GM19324 (cell line): ENCODE results near the gene MAP2K3.
"Not testable (repeated sequence)": the region's sequence is repeated elsewhere in the genome, so short reads cannot be mapped to it uniquely, and the experiment has no call there.

ENCODE experiments used
- ATAC-seq: cut with Tn5 transposase; IDR thresholded peaks from one replicate; pipeline ENCODE4 v1.9.1; 2021; ENCODE audit warnings: mild to moderate bottlenecking, moderate library complexity; ENCODE audit not compliant: unreplicated experiment, low FRiP score

Gene MAP2K3

DNA sequence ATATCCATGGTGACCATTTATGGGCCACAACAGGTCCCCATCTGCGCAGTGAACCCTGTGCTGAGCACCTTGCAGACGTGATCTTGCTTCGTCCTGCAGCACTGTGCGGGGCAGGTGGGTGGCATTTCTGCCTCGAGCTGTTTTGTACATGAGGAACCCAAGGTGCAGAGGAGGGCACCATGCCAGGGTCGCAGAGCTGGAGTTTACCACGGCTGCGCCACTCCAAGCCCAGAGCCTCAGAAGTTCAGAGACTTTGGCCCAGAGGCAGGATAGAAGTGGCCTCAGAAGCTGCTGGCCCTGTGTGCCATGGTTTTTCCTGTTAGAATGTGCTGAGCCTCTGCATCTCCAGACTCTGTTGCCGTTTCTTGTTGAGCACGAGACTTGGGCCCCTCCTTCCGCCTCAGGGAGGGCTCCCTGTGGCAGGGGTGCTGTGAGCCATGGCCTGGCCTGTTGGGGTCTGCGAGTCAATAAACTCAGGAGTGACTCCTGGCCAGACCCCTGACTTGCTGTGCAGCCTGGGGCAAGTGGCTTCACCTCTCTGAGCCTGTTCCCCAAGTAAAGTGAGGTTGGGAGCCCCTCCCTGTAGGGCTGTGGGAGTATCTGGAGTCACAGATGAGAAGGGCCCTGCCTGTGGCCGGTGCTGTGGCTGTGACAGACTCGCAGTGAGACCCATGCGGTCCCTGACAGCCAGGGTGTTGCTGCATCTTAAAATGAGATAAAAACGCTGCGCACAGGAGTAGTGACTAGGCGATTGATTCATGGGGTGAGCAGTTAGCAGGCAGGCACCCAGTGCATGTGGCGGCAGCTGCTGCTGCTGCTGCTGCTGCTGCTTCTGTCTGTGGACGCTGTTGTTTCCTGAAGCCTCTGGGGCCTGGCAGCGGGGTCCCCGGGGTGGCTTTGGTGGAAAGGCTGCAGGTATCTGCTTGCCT is 11.8 kb downstream of the MAP2K3 start:
- no peak for ATAC-seq

DNA sequence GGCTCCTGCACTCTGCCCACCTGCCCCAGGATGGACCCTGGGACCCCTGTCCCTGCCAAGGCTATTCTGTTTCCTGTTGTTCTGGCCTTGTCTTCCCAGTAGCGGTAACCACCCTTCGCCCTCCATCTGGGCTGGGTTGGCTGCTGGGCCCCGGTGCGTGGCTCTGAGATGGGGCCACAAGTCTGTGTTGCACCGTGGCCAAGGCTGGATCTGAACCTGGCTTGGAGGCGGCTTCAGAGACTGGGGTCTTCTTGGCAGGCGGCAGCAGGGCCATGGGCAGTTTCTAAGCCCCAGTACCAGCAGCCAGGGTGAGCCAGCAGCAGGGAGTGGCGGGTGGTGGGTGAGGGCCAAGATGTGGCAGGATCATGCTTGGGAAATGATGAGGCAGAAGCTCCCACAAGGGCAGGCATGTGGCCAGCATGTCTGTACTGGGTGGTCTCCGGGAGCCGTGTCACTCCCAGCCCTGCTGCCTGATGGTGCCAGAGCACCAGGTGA is 12.6 kb downstream of the MAP2K3 start:
- no peak for ATAC-seq

DNA sequence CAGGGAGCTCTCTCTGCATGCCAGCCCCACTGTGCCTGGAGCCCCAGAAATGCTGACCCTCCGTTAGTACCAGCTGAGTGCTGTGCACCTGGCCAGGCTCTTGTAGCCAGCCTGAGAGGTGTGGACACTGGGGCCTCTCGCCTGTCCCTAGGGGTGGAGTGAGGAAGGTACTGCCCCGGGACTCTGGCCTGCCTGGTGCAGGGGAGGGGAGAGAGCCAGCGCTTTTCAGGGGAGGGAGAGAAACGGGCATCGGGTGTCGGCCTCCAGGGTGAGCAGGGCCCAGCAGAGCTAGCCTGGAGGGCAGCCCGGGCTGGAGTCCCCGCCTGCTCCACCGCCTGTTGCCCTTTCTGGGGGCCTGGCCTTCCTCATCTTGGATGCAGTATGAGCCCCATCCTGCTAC is 13.1 kb downstream of the MAP2K3 start:
- ATAC-seq: no peak

DNA sequence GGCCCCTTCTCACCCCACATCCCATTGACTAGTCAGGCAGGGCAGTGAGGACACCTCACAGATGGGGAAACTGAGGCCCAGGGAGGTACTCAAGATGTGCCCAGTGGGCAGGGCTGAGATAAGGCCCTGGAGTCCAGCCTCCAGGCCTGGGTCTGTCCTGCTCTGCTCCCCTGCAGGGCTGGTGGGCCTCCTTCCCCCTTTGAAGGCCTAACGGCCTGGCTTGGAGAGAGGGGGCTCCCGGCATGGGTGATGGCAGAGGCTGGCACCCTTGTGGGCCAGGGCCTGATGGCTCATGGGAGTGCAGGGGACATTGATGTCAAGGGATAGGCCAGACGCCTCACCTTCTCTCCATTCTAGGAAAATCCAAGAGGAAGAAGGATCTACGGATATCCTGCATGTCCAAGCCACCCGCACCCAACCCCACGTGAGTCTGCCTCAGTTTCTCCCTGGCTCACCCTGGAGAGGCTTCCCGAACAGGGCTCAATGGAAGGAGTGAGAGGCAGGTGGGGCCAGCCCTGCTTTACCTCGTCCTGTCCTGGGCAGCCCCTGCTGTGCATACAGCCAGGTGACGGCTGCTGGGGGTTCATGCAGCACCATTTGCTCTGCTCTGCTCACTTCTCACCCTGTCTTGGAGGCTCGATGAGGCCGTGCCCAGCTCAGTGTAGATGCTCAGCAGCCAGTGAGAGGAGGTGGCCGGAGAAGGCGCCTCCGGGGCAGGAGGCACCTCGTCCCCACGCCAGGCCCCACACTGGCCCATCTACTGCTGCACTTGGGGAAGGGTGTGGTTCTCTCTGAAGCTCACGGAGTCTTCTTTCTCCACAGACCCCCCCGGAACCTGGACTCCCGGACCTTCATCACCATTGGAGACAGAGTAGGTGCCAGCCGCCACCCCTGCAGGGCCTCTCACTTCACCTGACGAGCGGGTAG is 13.8 kb downstream of the MAP2K3 start:
- no peak for ATAC-seq

DNA sequence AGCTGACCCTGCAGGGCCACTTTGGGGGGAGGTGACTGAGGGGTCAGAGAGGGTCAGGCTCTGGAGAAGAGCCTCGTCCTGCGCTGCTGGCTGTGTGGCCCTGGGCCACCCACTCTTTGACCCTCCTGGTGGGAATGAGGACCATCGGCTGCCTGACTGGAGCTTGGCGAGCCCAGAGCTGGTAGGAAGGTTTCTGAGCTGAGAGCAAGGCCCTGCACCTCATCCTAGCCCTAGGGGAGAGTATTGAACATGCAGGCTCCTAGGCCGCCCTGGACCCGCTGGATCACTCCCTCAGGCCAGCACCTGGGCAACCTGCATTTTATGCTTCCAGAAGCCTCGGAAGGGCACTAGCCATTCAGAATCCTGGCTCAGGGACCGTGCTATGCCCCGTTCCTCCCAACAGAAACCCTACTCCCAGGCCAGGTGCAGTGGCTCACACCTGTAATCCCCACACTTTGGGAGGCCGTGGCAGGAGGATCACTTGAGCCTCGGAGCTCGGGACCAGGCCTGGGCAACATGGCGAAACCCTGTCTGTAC is 14.5 kb downstream of the MAP2K3 start:
- no peak for ATAC-seq

DNA sequence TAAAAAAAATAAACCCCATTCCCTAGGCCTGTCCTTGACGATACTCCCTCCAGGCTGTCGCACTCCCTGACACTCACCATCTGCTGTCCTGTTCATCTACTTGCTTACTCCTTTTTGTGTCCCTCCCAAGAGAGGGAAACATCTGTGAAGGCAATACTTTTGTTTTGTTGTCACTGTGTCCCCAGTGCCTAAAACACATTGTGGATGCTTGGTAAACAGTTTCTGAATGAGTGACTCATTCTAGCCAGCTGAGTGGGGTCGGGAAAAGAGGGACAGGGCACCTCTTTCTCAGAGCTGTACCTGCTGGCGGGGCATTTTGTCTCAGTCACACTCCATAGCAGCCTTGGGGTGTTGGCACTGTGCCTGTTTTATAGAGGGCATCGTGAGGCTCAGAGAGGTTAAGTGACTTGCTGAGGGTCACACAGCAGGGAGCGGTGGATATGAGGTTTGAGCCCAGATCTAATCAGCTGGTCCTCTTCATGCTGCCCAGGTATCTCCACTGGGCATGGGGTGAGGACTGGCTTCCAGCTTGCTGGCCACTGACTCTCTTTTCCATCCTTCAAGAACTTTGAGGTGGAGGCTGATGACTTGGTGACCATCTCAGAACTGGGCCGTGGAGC is 15.6 kb downstream of the MAP2K3 start:
- no peak for ATAC-seq

DNA sequence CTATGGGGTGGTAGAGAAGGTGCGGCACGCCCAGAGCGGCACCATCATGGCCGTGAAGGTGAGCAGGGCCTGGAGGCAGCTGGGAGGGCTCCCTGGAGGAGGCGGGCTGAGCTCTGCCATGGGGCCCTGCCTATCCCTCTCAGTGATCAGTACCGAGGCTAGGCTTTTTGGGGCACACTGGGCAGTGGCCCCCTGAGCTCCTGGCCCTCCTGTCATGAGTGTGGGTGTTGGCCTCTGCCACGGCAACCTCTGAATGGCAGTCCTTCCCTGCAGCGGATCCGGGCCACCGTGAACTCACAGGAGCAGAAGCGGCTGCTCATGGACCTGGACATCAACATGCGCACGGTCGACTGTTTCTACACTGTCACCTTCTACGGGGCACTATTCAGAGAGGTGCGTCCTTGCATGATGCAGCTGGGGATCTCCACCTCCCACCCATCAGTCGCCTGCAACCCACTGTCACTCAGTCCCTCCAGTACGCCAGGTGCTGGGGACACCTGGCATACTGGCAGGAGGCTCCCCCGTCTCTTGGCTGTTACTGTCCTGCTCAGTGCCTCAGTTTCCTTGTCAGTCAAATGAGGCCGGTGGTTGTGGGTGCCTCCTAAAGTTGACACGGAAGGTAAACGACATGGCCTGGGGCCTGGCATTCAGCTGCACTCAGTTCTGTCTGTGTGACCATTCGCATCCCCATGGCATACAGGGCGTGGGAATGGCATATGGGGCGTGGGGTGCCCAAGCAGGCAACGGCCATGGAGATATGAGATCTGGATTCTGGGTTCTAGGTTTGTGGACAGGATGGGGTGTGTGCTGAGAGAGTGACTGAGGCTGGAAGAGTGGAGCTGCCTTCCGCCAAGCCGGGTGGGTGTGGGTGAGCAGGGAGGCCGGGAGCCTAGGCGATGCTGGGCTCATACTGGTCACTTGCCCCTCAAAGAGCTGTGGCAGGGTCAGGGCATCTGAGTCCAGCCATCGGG is 16.4 kb downstream of the MAP2K3 start:
- ATAC-seq: no peak

DNA sequence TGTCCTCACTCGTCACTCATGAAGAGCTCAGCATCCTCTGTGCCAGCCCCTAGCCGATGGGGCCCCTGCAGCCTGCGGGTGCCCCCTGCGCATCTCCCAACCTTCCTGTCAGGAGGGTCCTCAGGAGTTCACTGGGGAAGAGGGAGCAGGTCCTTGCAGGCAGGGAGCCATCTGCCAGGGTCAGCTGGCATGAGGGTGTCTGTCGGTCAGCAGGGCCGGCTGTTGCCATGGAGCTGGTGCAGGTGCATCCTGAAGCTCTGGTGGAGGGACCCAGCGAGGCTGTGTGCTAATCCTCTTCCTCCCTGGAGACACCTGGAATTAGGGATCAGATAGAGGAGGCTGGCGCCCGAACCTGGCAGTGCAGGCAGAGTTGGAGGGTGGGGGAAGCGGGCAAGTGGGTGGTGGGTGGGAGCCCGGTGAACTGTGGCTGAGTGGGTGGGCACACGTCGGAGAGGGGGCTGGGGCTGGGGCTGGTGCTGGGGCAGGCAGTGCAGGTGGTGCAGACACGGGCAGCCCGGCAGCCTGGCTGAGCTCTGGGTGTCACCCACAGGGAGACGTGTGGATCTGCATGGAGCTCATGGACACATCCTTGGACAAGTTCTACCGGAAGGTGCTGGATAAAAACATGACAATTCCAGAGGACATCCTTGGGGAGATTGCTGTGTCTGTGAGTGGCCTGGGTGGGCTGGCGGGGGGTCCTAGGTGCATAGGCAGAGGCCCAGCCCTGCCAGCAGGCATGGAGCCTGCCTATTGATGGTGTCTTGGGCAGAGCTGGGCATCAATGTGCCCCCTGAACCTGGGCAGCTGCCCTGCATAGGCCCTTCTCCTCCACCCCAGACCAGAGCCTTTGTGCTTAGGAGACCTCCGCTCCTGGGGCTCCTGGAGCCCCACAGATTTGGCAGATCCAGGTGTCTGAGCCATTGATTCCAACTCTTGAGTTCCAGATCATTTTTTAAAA is 17.4 kb downstream of the MAP2K3 start:
- ATAC-seq: no peak

DNA sequence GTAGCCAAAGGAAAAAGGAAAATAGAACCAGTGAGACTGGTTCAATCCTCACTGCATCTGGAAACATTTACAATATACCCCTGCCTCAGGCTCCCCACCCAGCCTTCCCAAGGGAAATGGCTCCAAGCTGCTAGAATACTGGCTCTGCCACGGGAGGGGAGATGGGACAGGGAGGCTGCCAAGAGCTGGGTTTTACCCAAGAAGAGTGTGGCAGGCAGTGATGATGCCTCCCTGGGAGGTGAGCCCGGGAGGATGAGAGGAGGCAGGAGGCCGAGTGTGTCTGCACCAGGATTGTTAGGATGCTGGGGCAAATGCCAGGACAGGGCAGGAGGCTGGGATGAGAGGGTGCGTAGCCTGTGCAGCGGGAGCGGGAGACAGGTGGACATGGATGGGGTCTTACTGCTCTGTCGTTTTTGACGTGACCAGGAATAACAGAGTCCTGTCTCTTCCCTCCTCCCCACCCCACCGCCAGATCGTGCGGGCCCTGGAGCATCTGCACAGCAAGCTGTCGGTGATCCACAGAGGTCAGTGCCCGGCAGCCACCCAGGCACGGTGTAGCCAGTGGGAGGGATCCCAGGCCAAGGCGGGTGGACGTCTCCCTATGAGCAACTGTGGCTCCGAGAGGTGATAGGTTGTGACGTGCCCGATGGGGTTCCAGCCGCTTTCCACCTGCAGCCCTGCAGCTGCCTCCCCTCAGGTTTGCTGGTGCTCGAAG is 18.4 kb downstream of the MAP2K3 start:
- no peak for ATAC-seq

DNA sequence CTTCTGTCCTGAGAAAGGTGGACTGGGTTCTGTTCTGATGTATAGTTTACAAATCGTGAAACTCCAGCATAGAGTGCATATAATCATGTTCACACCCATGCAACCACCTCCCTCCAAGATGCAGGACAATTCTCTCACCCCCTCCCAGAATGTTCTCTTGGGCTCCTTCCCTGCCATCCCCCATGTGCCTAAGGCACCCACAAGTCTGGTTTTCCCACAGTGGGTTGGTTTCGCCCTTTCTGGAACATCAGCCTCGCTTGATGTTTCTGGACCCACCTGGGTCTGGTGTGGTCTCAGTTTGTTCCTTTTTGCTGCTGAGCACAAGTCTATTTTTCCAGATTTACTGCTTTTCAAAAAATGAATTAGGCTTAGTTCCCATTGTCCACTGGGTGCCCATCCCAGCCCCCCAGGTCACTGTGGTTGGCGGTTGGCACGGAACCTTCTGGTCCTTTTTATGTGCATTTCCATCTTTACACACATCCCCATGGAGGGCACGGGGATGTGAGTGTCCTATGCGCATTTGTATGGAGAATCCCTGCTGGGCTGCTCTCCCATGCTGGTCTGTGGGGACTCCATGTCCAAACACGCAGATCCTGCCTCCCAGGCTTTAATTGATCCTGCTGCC is 19.0 kb downstream of the MAP2K3 start:
- no peak for ATAC-seq

DNA sequence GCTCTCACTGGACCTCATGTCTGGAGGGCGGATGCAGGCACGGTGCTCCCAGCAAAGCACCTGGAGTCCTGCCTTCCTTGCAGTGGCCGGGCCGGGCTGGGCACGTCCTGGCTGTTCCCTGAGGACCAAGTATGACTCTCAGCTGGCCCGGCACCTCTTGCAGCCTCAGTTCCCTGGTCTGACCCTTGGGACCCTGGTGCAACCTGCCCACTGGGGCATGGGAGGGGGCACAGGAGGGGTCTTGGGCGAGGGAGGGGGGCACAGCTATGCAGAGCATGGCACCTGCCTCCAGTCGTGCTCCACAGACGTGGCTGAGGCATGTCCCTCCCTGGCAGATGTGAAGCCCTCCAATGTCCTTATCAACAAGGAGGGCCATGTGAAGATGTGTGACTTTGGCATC is 19.6 kb downstream of the MAP2K3 start:
- ATAC-seq: no peak

DNA sequence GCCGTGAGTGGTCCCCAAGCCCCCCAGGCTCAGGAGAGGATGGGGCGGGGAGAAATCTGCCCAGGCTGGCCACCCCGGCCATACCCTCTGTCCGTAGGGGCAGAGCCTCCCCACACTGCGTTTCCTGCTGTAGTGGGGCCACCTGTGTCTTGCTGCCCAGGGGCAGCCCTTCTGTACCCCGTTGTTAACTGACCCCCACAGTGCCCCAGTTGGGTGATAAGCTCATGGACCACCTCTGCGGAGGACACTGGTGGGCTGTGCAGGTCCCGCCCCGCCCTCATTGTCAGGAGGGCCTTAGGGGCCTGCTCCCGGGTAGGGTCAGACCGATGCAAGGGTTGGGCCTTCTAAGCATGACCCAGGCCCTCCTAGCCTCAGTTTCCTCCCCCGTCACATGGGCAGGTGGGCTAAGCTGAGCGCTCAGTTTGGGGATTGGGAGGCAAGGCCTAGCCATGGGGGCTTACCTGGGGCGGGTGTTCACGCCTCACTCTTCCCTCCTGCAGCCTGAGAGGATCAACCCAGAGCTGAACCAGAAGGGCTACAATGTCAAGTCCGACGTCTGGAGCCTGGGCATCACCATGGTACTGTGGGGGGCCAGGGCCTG is 20.1 kb downstream of the MAP2K3 start:
- not testable (repeated sequence) for ATAC-seq

DNA sequence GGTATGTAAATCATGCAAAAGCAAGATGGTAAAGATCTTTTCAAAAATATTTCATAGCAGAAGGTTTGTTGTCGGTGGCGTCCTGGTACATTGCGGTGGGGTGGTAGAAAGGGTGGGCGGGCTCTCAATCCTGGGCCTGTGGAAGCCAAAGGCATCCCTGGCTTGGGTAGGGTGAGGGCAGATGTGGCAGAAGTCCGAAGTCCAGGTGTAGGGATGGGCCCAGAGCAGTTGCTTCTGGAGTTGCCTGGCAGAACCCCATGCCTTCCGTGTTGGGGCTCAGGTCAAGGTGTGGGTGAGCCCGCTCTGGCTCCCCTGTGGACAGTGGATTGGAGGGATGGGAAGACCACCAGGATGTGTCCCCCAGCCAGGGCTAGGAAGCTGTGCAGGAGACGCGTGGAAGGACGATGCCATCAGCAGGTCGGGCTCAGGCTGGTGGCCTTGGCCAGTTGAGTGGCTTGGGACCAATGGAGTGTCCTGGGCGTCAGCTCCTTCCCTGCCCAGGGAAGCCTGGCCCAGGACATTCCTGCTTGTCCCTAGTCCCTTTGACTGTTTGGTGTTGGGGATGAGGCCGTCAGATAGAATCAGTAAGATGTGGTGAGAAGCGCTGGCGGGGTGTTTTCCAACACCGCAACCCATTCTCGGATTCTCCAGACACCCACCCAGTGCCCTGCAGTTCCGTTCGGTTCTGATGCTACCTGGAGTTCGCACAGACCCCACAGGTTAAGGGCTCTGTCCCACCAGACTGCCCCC is 21.1 kb downstream of the MAP2K3 start:
- ATAC-seq: not testable (repeated sequence)

DNA sequence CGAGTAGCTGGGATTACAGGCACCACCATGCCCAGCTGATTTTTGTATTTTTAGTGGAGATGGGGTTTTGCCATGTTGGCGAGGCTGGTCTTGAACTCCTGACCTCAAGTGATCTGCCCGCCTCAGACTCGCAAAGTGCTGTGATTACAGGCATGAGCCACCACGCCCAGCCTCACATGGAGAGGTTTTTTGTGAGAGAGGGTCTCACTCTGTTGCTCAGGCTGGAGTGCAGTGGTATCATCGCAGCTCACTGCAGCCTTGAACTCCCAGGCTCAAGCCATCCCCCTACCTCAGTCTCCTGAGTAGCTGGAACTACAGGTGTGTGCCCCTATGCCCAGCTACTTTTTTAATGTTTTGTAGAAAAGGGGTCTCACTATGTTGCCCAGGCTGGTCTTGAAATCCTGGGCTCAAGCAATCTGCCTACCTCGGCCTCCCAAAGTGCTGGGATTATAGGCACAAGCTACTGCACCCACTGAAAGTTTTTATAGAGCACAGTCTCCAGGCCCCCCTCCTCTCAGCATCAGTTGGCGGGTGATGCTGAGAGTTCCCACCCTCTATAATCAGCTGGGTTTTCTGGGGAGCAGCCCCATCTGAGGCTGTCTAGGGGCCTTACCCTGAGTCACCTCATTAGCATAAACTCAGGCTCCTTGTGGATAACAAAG is 22.2 kb downstream of the MAP2K3 start:
- ATAC-seq: not testable (repeated sequence)

DNA sequence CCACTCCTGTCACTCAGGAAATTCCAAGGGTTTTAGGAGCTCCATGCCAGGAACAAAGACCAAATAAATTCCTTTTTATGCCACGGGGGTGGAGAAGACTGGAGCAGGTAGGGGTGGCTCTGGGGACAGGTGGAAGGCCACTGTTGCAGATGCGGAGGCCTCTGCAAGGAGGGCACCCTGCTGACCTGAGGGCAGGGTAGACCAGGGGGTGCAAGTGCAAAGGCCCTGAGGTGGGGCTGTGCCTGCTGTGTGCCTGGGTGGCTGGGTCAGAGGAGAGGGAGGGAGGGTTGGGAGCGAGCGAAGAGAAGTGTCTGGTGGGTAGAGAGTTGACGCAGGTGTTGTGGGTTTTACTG is 22.7 kb downstream of the MAP2K3 start:
- not testable (repeated sequence) for ATAC-seq
